Hematopoietic multipotent progenitor cell treated with erythropoietin and hydrocortisone succinate and interleukin-3 and kit ligand, for 6 days (in vitro differentiated cells): ENCODE measurements around the gene DNAJB2.
A peak's percentile ranks its signal among the peaks of the same experiment; 100 is the strongest.
"Not testable (repeated sequence)": the region's sequence is repeated elsewhere in the genome, so short reads cannot be mapped to it uniquely, and the experiment has no call there.

Source experiments
- DNase-seq: peaks from one replicate; pipeline ENCODE4 v3.0.0-alpha.2; 2015

DNAJB2 gene

GRCh38 chr2:219286436-219287115 is 7.4 kb downstream of the DNAJB2 start:
- peak; percentile 72 for DNase-seq

- DNase-seq = not testable (repeated sequence)
Observed at GRCh38 chr2:219287116-219287440, 7.9 kb downstream of the DNAJB2 start.

DNA sequence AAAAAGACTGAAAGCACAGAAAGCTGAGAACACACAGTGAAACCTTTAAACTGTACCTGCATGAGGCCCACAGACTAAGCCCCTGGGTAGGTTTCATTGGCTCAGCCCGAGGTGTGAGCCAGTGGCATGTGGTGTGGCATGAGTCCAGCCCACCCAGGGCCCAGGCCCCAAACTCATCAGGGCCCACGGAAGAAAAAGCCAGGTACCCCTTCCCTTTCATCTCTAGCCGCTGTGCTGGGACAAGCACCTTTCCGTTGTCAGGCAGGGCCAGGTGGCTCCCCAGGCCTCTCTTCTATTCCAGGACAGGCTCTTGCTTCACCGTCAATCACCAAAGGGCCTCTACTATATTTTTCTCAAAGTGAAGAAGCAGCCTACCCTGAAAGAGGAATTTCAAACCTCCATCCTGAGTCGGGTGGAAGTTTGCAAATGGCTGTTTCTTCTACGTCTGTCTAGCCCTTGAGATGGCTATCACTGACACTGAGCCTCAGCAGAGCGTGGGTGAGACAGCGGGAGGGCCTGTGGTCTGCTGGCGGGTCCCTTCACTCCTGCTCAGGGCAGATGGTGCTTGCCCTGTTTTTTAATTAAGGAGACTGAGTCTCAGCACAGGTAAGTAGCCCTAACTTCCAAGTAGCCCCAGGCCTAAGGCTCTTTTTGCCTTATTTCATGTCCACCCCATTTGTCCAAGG is 8.6 kb downstream of the DNAJB2 start:
- peak; percentile 68 for DNase-seq

GRCh38 chr2:219289195-219289536 is 10.0 kb downstream of the DNAJB2 start:
- no peak for DNase-seq

DNA sequence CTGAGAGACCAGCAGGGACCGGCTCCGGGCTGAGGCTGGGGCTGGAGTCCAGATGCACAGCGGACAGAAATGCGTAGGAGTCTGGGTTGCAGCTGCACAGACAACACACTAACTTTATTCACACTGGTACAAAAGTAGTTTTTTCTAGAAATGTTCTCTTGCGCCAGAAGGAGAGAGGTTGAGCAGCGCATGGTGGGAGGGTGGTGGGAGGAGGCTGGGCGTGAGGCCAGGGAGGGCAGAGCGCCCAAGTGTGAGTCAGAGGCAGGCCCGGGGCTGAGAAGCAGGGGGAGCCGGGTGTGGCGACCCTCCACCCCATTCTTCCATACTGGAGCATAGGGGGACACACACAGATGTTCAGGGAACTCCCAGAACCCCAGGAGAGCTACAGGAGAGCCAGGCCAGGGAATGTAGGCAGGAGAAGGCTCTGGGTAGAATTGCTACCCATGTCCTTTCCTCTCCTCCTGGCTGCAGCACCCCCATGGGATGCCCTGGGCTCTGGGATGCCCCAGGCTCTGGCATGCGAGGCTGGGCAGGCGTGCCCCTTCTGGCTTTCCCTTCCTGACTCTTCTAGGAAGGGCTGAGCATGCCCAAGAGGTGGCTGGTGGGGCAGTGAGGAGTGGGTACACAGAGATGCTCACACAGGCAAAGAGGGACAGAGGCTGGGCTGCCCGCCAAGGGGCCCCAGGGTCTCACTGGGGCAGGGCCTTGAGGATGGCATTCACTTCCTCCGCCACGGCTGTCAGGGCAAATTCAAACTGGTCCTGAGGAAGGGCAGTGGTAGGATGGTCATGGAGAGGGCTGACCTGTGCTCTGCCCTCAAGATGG is 10.6 kb downstream of the DNAJB2 start:
- DNase-seq = peak; percentile 79

DNA sequence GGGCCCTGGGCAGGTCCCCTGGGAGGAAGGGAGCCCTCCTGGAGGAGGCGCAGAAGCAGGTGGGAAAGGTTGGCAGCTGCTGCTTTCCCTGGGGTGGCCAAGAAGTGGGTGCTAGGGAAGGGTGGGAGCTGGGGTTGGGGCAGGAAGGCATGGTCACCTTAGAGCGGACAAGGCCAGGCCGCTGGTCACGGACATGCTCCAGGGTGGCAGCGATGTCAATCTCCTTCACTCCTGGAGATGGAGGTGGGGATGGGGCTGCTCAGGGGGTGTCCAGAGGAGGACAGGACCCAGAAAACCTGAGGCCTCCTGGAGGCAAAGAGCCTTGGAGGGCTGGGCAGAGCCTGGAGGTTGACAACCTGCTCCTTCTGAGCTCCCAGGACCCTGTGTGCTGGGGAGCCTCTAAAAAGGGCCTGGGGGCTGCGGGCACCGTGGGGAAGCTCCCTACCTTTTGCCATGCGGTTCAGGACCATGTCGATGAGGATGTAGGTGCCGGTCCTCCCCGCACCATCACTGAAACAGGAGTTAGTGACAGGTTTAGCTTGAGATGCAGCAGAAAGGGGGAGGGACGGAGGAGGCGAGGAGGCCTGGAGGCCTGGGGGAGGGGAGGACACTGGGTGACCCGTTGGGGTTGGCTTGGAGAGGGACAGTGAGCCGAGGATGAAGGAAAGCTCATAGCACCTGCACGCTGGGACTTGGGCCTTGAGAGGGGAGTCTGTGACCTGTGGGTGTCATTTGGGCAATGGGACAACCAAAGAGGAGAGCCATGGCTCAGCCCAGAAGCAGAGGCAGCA is 11.4 kb downstream of the DNAJB2 start:
- no peak for DNase-seq

- DNase-seq = no peak
Observed at GRCh38 chr2:219291394-219291793, 12.2 kb downstream of the DNAJB2 start.

DNA sequence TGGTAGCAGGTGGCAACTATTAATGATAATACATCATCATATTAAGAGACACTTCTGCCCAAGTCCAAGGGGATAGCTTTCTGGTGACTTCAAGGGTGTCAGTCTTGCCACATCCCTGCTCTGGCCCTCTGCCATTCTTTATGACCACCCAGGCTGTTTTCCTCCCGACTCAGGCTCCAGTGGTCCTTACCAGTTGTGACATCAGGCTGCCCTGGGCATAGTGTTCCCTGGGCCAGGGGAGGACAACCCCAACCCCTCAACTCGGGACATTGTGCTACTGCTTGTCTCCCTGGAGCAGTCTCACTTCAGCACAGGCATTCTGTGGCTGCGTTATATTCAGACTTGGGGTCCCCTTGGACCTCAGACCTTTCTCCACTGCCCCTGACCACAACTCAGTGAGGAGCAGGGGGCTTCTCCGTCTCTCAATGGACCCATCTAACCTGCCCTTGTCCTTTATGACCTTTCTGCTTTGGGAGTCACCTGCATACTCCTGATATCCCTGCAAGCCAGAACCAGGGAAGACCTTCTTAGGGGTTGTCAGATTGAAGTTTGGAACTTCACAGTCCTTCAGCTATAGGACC is 12.8 kb downstream of the DNAJB2 start:
- DNase-seq = no peak

- no peak for DNase-seq
Observed at GRCh38 chr2:219292616-219293015, 13.4 kb downstream of the DNAJB2 start.

- DNase-seq = no peak
Observed at GRCh38 chr2:219293736-219294231, 14.6 kb downstream of the DNAJB2 start.

DNA sequence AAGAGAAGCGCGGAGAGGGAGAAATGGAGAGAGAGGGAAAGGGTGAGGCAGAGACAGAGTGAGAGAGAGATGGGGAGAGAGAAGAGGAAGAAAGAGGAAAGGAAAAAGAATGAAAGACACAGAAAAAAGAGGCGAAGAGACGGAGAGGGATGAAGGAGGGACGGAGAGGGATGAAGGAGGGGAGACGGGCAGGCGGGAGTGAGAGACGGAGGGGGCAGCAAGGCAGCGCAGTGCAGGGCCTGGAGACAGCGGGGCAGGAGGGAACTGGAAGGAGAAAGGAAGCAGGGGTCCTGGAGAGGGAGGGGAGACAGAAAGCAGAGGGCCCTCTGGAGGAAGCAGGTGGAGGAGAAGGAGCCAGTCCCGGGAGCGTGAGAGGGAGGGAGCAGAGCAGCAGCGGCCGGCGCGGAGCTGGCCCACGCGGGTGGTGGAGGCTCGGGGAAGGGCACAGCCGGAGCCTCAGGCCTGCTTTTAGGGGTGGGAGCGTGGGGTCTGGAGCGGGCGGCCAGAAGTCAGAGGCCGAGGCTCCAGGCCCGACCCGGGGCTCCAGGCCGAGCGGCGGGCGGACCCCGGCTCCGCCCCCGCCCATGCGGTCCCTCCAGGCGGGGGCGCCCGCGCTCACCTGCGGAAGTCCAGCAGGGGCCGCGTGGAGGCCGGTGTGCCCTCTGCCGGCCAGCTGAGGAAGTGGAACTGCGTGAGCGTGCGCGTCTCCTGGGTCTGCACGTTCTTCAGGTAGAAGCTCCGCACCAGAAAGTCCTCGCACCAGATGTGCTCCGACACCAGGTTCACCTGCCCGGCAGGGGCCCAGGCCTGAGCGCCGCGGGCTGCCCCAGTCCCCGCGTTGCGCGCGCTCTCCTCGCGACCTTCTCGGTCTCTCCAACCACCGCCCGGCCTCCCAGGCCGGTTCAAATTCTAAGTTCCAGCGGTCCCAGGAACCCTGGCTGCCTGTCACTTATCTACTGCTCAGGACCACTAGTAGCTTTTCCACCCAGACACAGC is 15.5 kb downstream of the DNAJB2 start:
- peak; percentile 85 for DNase-seq

- no peak for DNase-seq
Observed at GRCh38 chr2:219296142-219296541, 17.0 kb downstream of the DNAJB2 start.

DNA sequence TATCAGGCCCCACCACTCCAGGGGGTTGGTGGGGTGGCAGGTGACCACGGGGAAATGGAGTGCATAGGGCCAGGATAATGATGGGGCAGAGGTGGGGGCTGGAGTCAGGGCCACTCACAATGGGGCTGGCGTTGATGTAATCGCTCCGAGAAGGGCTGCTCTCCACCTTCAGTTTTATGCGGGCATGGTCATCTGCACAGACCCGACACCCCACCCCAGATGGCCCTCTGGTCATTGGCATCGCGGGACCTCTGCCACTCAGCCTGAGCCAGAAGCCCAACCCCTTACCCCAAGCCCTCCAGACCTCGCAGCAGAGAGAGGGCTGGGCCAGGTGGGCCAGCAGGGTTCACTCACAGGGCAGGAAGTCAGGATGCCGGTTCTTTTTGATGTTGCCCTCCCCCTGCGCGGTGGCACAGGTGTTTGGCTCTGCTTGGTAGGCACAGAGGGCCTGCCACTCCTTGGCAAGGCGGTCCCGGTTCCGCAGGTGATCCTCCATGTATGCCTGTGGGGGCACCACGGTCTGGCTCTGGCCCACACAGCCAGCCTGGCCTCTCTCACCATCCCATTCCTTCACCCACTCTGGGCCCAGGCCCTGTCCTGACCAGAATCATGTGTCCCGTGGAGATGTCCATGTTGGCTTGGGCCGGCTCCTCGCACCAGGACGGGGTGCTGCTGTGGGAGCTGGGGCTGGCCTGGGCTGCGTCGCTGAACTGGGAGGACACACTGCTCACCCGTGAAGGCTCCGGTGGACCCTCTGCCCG is 17.6 kb downstream of the DNAJB2 start:
- no peak for DNase-seq

DNA sequence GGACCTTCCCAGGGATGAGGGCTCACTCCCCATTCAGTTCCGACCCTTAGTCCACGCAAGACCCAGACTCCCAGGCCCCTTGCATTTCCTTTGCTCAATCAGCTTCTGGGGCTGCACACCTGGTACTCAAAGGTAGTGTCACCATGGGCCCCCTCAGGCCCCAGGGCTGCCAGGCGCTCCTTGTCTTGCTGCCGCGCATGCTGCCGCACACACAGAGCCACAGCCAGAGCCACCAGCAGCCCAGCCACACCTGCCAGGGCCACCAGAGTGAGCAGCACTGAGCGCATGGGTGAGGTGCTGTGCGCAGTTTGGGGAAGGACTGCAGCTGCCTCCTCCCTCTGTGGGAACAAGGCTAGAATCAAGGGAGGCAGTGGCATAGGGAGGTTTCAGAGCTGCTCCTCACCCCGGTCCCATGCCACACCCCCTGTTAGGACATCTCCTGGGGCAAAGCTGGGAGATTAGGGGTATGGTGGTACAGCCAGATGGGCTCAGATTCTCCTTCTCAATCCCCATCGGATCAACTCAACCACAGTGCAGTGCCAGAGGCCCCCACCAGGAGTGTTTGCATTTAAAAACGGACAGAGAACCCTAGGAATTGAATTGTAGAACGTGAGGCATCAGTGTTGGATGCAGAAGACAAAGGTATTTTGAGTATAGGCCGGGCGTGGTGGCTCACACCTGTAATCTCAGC is 18.7 kb downstream of the DNAJB2 start:
- no peak for DNase-seq

DNA sequence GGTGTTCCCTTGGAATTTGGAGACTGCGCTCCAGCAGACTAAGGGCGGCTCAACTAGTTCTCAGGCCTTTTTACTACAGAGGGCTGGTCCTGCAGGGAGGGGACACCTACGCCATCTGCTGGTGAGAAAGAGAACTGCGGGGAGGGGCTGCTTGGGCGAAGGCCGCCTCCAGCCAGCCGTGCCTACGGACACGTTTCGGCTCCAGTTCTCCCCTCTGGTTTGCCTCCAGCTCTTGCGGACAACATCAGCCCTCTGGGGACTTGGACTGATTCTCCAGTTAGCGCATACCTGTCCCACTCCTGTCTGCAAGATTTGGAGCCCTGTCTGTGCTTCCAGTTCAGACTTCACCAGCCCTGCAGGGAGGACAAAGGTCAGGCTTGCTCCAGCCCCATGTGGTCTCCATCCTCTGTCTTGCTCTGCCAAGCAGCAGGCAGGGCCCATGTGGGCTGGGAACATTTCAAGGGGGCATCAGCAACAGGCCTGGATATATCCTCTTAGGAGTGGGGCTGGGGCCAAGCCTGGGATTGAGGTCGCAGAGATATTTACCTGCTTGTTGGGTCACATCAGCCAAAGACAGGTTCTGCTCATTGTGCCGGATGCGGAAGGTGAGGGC is 19.7 kb downstream of the DNAJB2 start:
- peak; percentile 88 for DNase-seq

- DNase-seq = no peak
Observed at GRCh38 chr2:219299372-219299760, 20.2 kb downstream of the DNAJB2 start.

- DNase-seq = no peak
Observed at GRCh38 chr2:219300022-219300421, 20.9 kb downstream of the DNAJB2 start.

DNA sequence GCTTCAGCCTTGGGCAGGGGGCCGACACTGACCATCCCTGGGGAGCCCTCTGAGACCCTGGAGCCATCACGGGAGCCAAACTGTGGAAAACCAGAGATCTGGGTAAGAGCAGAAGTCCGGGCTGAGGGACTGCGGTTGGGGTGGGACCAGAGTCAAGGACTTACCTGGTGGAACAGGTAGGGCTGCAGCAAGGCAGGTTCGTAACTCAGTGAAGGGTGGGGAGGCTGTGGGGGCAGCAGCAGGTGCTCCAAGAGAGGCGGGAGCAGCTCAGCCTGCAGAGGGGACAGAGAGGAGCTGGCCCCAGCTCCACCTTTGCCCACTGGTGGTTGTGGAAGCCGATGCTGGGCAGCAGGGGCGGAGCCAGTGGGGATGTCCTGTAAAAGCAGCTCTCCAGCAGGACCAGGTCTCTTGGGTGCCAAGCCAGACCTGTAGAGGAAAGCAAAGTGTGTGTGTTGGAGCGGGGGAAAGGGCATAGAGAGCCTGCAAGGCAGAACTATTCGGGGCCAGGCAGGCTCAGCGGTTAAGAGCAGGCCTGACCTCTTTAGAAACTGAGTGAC is 23.3 kb downstream of the DNAJB2 start:
- DNase-seq = no peak

GRCh38 chr2:219304223-219304622 is 25.1 kb downstream of the DNAJB2 start:
- DNase-seq = no peak
